Frontal cortex (tissue), 4 donors: ENCODE data around the gene RIMS3. TPM values are rescaled to one million over a fixed set of nuclear protein-coding genes. Genes with fewer than 3 reads are reported as not detected.
A peak's percentile ranks its signal among the peaks of the same experiment; 100 is the strongest.
"Not testable (repeated sequence)": the region's sequence is repeated elsewhere in the genome, so short reads cannot be mapped to it uniquely, and the experiment has no call there.

Experiments
- DNase-seq, 2 donors: peaks; one replicate each; pipeline ENCODE4 v3.0.0; 2012; ENCODE audit warnings: low spot score in 2 of 2
- FAIRE-seq: peaks from 2 replicates; lab custom pipeline; 2012; peaks lifted over from hg19 to GRCh38; lab: Jason Lieb, UNC
- total RNA-seq: library from RNA; depleted of rRNA; stranded (reverse); fragments of >200 nt; gene quantifications from one replicate; pipeline ENCODE4 v1.2.3, GENCODE V29; 2014
- donor health status: control.
- donor health status: control.
- donor health status: control.

Gene RIMS3
- total RNA-seq, 1 donor from 2014 or later, result 24.1 TPM

DNA sequence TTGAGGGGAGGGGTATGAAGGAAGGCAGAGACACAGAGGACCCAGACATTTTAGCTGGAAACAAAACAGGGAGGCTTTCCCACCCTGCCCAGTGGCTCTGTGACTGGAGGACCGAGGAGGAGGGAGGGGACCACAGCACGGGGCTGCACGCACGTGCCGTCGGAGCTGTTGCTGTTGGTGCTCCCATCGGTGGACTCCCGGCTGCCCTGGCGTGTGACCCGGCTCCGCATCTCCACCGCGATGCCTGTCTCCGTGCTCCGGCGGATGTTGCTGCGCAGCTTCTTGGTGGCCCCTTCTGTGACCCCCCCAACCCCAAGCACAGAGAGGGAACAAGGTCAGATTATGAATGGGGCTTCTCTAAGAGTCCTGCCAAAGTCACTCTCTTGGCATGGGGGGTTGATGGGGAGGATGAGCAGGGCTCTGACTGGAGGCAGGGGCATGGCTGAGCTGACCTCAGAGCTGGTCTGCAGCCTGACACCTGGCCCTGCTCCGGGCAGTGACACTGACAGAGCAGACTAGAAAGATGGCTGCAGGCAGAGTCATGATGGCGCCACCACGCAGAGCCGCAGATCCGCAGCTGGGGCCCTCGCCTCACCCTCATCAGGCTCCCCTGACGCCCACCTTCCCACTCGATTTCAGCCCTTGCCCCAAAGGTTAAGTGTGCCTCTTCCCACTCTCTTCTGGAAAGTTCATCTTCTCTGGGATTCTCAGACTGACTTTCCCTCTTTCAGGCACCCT, 29.6 kb downstream of the RIMS3 start:
- DNase-seq, result no peak
- FAIRE-seq, result no peak

GRCh38 chr1:40634901-40635655, 30.4 kb downstream of the RIMS3 start:
- no peak for DNase-seq

GRCh38 chr1:40633931-40634376, 31.5 kb downstream of the RIMS3 start:
- DNase-seq, result no peak
- FAIRE-seq, result no peak

More at GRCh38 chr1:40634901-40635655, 30.4 kb downstream of the RIMS3 start:
- FAIRE-seq, result no peak

DNA sequence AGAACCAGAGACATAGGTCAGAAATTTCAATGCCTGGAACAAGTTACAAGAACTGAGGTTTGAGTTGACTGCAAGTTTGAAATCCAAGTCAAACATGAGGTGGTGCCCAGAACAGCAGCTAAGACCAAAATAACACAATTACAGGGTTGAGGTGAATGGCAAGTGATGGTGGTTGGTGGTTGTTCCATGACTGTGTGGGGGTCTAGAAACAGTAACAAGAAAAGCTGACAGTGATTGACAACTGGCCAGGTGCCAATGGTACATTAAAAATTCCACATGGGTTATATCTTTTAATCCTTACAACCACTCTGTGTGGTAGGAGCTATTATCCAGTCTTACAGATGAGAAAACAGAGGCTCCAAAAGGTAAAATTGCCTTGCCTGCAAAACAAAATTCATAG, 32.0 kb downstream of the RIMS3 start:
- DNase-seq (no peak), FAIRE-seq (no peak)

DNA sequence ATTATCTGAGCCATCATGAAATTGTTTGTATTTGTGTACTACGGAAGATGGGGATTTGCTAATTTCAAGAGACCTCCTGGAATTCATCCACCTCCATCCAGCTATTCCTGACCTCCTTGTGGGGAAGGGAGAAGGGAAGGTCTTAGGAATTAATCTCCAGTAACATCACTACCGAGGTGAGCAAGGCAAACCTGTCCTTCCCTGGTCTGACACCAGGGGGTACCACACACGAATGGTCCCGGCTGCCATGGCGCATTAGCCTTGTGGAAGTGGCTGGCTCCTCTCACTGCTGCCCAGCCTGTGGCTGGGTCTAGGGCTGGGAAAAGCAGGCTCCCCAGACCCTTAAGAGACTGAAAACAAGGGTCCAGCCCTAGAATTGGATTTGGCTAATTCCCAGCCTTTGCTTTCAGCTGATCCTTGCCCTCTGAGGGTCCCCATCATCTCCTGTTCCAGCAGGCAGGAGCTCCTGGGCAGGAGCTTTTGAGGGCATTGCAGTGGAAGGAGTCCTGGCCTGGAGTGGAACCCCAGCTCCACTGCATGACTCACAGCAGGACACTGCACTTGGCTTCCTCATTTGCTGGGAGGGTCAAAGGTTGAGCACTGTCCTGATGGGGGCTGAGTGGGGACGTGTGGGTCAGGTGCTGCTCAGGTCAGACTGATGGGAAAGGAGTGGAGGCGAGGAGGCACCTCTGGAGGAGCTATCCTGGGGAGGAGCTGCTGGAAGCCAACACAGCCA, 34.8 kb downstream of the RIMS3 start:
- FAIRE-seq (no peak), DNase-seq (no peak)

DNA sequence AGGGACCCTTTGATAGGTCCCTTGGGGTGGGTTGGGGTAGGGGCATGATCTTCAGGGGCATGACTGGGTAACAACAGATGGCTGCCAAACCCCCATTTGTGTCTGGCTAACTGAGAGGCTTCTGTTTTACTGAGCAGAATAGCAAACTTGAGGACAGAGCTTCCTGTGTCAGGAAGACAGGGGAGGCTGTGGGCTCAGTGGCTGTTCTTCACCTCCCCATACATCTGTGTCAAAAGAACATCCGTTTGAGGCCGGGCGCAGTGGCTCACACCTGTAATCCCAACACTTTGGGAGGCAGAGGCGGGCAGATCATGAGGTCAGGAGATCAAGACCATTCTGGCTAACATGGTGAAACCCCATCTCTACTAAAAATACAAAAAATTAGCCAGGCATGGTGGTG, 35.9 kb downstream of the RIMS3 start:
- not testable (repeated sequence) for FAIRE-seq, DNase-seq

DNA sequence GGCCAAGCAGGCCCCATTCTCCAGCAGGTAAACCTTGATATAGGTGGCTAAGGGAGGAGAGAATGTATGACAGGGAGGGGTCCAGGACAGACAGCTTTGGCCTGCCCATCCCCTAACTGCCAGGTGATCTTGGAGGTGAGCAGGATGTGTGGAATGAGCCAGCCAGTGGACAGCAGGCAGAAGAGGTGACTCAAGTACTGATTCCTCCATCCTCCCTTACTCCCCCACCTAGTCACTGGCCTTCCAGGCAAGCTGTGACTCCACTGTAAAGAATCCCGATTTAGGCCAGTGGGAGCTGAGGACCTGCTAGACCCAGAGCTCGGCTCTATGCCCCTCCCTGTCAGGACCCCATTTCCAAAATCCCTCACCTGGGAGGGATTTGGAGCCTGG, 36.6 kb downstream of the RIMS3 start:
- FAIRE-seq, result no peak
- DNase-seq, result no peak

DNA sequence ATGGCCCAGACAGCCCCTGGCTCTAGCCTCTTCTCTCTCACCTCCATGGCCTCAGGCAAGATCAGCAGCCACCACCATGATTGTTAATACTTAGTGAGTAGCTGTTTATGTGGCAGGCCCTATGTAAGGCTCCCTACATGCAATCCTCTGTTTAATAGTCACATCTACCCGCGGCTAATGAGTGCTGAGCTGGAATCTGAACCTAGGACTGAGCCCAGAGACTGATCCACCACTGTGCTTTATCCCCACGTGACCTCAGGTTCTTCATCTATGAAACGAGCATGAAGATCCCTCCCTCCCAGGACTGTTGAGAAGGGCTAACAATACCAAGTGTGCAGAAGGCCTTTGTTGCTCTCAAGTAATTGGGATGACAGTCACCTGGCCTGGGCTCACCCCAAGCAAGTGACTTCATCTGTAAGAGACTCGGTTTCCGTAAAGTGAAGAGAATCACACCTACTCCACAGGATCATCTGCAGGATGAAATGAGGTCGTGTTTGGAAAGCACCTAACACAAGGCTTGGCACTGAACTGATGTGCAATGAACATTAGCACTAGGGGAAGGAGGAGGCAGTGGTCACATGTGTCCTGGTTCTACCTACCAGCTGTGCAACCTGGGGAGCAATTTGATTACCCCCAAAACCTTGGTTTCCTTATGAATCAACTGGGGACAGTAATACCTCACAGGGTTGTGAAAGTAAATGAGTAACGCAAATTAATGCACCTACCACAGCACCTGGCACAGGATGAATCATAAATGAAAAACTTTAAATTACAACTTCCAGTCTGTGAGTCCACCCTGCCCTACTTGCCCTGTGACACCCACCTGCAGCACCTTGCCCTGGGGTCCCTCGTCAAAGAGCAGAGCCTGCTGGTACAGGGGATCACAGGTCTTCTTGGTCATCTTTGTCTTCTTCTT, 37.2 kb downstream of the RIMS3 start:
- DNase-seq (no peak), FAIRE-seq (no peak)

DNA sequence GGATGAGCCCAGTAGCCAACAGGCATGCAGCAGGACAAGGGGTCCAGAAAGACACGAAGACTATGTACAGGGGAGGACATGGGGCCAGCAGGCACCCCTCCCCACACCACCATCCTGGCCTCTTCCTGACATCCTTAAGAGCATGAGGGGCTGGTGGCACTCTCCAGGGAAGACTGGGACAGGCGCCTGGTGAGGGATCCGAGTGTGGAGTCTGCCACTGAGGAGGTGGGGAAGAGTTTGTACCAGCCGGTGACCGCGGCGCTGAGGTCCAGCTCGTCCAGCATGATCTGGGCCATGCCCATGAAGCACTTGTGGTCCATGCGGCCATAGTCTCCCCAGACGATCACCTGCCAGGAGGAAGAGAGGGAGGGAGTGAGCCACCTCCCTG, 39.1 kb downstream of the RIMS3 start:
- no peak for DNase-seq
- FAIRE-seq, result no peak

DNA sequence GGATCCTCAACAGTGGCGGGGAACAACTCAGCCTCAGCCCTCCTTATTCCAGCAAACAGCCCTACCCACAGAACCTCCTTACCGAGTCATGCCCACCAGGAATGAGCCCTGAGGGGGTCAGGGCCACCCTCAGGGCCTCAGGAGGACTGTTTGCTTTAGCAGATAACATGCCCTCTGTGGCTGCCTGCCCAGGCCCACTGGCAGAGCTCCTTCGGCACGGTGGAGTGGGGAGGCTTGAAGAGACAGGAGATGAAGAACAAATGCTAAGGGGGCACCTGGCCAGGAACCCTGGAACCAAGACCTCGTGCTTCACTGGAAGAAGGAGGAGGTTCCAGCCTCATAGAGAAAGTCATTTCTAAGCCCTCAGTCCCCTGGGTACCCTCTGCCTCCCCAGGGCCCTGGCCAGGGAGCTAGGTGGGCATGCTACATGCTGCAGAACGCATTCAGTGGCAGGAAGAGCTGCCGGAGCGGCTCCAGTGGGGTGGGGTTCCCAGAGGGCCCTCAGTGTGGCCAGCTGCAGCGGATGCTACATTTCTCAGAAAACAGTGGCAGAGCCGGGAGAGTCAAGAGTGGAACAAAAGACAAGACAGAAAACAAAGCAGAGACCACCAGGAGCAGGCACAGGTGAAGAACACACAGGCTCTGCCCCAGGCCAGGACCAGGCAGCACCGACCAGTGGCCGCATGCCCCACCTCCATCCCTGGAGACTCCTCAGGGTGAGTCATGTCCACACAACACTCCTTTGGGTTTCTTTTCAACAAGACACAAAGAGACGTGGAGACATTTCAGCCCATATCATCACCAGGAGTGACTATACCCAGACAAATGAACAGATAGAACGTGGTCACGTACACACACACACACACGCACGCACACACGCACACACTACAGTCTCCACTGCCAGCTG, 39.8 kb downstream of the RIMS3 start:
- DNase-seq (no peak), FAIRE-seq (no peak)

GRCh38 chr1:40625076-40625475, 40.4 kb downstream of the RIMS3 start:
- FAIRE-seq, result no peak
- no peak for DNase-seq

GRCh38 chr1:40622936-40623629, 42.4 kb downstream of the RIMS3 start:
- DNase-seq (no peak), FAIRE-seq (no peak)

DNA sequence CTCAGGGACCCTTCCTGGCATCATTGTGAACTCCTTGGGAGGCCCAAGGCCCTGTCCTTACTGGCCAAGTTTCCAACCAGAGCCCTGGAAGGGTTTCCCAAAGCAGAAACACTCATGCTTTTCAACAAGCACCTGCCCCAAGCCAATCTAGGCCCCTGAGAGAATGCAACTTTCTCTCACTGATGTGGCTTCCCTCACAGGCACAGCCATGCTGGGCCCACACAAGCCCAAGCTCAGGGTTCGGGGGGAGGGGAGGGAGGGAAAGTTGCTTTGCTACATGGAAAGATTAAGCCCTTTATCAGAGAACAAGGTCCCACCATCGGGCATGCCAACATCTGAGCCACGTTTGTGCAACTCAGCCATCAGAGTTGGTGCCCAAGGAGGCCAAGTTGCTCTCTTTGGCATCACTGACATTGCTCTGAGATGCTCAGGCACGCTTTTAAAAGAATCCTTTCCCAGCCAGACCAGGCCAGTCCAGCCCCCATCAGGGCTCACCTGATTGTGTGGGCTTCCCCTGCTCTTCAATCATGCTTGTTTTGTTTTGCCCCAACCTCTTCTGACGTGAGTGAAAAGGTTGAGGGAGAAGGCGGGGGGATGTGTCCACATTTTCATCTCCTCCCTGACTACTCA, 43.5 kb downstream of the RIMS3 start:
- FAIRE-seq (no peak), DNase-seq (no peak)

DNA sequence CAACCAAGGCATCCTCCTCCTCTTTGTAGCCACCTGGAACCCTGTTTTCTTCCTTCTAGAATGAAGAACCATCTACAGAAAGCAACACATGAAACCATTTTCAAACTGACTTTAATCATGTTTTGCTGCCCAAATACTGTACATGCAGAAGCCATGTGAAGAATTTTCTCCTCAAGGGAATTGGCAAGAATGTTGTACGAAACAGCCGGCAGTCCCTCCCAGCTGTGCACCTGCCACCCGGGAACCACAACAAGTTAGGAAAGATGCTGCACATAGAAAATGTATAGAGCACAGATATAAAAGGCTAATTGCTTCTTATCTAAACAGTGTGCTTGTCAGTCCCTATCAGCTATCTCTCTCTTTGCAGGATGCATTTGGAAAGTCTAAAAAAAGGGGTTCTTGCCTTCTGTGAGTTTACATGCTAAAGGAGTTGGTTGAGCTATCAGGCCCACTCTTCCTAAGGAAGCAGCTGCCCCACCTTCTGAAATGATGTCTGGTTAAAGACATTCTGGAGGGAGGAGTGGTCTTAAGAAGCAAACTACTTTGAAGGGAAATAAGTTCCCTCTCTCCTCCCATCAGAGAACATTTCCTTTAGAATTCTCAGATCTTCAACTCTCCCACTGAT, 44.8 kb downstream of the RIMS3 start:
- FAIRE-seq (no peak), DNase-seq (no peak)

- DNase-seq (no peak), FAIRE-seq (no peak)
These were observed 45.3 kb downstream of the RIMS3 start for GRCh38 chr1:40620150-40620549.

- DNase-seq (no peak), FAIRE-seq (no peak)
These were observed 47.4 kb downstream of the RIMS3 start for GRCh38 chr1:40618108-40618507.

- peak; percentile 33 to 72 for DNase-seq
- no peak for FAIRE-seq
These were observed 53.1 kb downstream of the RIMS3 start for GRCh38 chr1:40612345-40612831.
